ENCODE results near the gene OTULINL.

Gene OTULINL

GRCh38 chr5:14580398-14581034 is 1.1 kb upstream of the OTULINL start:
- in situ Hi-C loops (cut with HindIII; ENCODE audit: low pct_unique_long_range_greater_than_20kb, low sequenced_read_pairs): no loop called here
- DNase-seq (ENCODE audit: low read depth in 1 of 2, low spot score in 1 of 2): peak in 1 of 2 experiments; percentile 55
- no peak for TF ChIP-seq JUND (IDR thresholded peaks at IDR 0.05; ENCODE audit: low read depth)

GRCh38 chr5:14581891-14582796 is 552 bp downstream of the OTULINL start:
- in situ Hi-C loops (cut with HindIII; ENCODE audit: low pct_unique_long_range_greater_than_20kb, low sequenced_read_pairs): no loop called here
- peak in 1 of 2 experiments; percentile 66 for DNase-seq (ENCODE audit: low read depth in 1 of 2, low spot score in 1 of 2)
- no peak for TF ChIP-seq JUND (IDR thresholded peaks at IDR 0.05; ENCODE audit: low read depth)

DNA sequence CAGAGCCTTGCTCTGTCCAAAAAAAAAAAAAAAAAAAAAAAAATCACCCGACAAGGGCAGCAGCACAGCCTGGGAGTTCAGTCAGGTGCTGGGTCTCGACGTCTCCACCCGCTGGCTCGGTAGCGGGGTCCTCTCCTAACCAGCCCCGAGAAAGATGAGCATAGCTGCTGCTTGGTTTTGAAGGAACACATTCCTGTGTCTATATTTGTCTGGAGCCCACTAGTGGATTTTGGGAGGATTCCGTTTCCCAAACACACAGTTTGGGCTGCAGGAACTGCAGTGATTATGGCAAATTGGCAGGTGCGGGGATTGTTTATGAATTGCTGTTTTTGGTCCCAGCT is 1.2 kb downstream of the OTULINL start:
- in situ Hi-C loops (cut with HindIII; ENCODE audit: low pct_unique_long_range_greater_than_20kb, low sequenced_read_pairs): no loop called here

GRCh38 chr5:14584848-14585247 is 3.3 kb downstream of the OTULINL start:
- no peak for DNase-seq (ENCODE audit: low read depth in 1 of 2, low spot score in 1 of 2)
- in situ Hi-C loops (cut with HindIII; ENCODE audit: low pct_unique_long_range_greater_than_20kb, low sequenced_read_pairs): no loop called here

More for the DNA sequence above, 1.2 kb downstream of the OTULINL start:
- no peak for TF ChIP-seq JUND (IDR thresholded peaks at IDR 0.05; ENCODE audit: low read depth)
- peak in 1 of 2 experiments; percentile 2 for DNase-seq (ENCODE audit: low read depth in 1 of 2, low spot score in 1 of 2)

GRCh38 chr5:14587150-14587549 is 5.6 kb downstream of the OTULINL start:
- no peak for TF ChIP-seq JUND (IDR thresholded peaks at IDR 0.05; ENCODE audit: low read depth)
- DNase-seq (ENCODE audit: low read depth in 1 of 2, low spot score in 1 of 2): no peak
- in situ Hi-C loops (cut with HindIII; ENCODE audit: low pct_unique_long_range_greater_than_20kb, low sequenced_read_pairs): no loop called here

More at GRCh38 chr5:14584848-14585247, 3.3 kb downstream of the OTULINL start:
- TF ChIP-seq JUND (IDR thresholded peaks at IDR 0.05; ENCODE audit: low read depth): no peak

DNA sequence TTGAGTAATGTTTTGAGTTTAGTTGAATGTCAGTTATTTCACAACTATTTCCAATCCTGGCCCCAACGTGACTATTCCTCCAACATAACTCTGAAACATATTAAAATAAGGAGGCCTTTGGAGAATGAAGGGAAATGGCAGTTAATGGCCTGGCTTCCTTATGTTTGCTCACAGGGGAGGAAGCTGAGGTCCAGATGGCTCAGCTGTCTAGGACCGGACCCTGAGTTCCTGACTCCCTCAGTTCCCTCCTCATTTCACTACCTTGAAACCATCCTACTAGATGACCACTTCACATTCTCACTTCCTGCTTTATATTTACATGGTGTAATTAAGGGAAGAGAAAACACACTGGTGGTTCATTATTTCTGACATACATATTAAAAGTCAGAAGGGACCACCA is 6.6 kb downstream of the OTULINL start:
- no peak for DNase-seq (ENCODE audit: low read depth in 1 of 2, low spot score in 1 of 2)
- no peak for TF ChIP-seq JUND (IDR thresholded peaks at IDR 0.05; ENCODE audit: low read depth)
- in situ Hi-C loops (cut with HindIII; ENCODE audit: low pct_unique_long_range_greater_than_20kb, low sequenced_read_pairs): no loop called here

GRCh38 chr5:14588758-14589543 is 7.4 kb downstream of the OTULINL start:
- TF ChIP-seq JUND (IDR thresholded peaks at IDR 0.05; ENCODE audit: low read depth): no peak
- peak; percentile 28 to 68 for DNase-seq (ENCODE audit: low read depth in 1 of 2, low spot score in 1 of 2)
- in situ Hi-C loops (cut with HindIII; ENCODE audit: low pct_unique_long_range_greater_than_20kb, low sequenced_read_pairs): no loop called here

DNA sequence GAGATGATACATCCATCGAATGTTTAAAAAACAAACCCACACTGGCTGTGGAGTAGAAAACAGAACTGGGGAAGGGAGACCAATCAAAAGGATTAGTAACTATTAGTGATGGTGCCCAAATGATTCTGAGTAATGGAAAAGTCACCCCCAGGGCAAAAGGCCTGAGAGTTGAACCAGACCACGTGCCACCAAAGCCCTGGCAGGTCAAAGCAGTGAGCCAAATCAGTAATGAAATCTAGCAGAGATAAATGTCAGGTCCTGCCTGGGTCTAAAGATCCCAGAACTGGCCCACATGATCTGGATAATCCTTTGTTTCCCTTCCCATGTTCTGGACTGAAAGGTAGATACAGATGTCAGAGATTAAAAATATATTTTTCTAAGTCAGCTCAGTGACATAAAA is 9.4 kb downstream of the OTULINL start:
- in situ Hi-C loops (cut with HindIII; ENCODE audit: low pct_unique_long_range_greater_than_20kb, low sequenced_read_pairs): no loop called here
- no peak for DNase-seq (ENCODE audit: low read depth in 1 of 2, low spot score in 1 of 2)
- no peak for TF ChIP-seq JUND (IDR thresholded peaks at IDR 0.05; ENCODE audit: low read depth)

DNA sequence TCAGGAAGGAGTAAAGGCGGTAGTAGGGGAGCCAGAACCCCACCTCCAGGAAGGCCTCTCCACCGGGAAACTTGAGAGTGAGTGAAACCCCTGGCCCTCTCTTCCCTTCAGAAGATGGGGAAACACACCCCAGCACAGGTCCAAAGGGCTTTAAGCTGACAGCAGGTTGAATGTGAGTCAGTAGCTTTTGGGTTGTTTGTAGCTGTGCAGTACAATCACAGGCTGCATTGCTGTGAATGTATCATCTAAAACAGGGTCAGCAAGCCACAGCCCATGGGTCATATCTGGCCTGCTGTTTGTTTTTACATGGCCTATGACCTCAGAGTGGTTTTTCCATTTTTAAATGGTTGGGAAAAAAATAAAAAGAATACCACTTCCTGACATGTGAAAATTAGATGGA is 10.0 kb downstream of the OTULINL start:
- in situ Hi-C loops (cut with HindIII; ENCODE audit: low pct_unique_long_range_greater_than_20kb, low sequenced_read_pairs): no loop called here
- DNase-seq (ENCODE audit: low read depth in 1 of 2, low spot score in 1 of 2): no peak
- TF ChIP-seq JUND (IDR thresholded peaks at IDR 0.05; ENCODE audit: low read depth): no peak

DNA sequence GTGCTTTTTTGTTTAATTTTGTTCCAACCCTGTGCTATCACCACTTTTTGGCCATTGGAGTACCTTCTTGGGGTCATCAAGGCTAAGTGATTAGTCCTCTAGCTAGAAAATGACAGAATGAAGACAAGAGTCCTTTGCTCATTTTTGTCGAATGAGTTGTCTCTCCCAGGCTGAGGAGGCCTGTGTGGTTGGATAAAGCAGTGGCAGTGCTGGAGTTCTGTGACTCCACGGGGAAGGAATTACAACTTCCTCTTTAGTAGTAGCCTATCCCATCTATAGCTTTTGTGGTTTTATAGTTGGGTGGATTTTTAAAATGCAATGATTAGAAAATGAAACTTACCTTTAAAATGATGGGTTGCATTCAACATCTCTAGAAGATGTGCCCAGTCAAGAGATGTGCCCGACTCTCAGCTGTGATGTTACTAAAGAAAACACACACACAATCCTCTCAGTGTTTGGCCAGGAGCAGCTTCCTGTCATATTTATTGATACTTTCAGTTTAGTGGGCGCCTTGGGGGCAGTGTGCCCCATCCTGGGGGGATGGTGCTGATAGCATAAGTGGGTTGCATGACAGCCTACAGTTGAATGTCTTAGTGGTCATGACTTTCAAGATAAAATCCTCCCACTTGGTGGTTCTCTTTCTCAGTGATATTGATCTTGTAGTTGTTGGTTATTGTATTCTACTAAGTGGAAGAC is 11.9 kb downstream of the OTULINL start:
- in situ Hi-C loops (cut with HindIII; ENCODE audit: low pct_unique_long_range_greater_than_20kb, low sequenced_read_pairs): no loop called here
- no peak for DNase-seq (ENCODE audit: low read depth in 1 of 2, low spot score in 1 of 2)
- no peak for TF ChIP-seq JUND (IDR thresholded peaks at IDR 0.05; ENCODE audit: low read depth)

DNA sequence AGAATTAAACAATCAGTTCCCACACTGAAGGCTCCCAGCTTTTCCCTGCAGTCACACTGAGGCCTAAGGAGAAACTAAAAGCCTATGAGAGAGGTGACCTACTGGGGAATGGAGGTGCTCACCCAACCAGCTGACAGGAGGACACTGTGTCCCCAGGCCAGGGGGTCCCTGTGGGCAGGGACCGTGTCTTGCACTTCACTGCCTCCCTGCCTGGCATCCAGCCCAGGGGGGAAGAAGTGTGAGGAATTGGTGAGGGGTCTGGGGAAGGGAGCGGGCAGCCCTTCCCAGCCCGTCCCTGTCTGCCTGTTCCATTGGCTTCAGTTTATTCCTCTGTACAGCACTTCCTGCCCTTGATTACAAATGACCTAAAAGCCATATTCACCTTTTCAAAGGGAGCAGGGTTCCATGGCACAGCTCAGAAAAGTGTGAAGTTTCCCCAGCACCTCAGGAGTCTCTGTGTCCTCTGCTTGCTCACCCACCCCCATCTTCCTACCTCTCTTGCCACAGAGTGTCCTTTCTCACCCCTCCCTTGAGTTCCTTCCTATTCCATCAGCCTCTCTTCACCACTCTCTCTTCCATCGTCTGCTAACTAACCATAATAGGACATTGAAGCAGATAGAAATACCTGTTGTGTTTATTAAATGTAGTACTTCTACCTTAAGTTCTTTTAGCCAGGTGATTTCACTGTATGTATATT is 12.9 kb downstream of the OTULINL start:
- no peak for DNase-seq (ENCODE audit: low read depth in 1 of 2, low spot score in 1 of 2)
- in situ Hi-C loops (cut with HindIII; ENCODE audit: low pct_unique_long_range_greater_than_20kb, low sequenced_read_pairs): no loop called here
- no peak for TF ChIP-seq JUND (IDR thresholded peaks at IDR 0.05; ENCODE audit: low read depth)

GRCh38 chr5:14595189-14595588 is 13.6 kb downstream of the OTULINL start:
- no peak for DNase-seq (ENCODE audit: low read depth in 1 of 2, low spot score in 1 of 2)
- in situ Hi-C loops (cut with HindIII; ENCODE audit: low pct_unique_long_range_greater_than_20kb, low sequenced_read_pairs): no loop called here
- TF ChIP-seq JUND (IDR thresholded peaks at IDR 0.05; ENCODE audit: low read depth): no peak

Measured in T47D (cell line).